GM12873 (cell line): ENCODE measurements around the gene SACS.
A peak's percentile ranks its signal among the peaks of the same experiment; 100 is the strongest.

Source experiments
- CTCF ChIP-seq: IDR thresholded peaks from 2 replicates; pipeline ENCODE4 v1.5.1; 2012; ENCODE audit warnings: low read depth, mild to moderate bottlenecking, moderate library complexity, low read length, control low read depth; ENCODE audit not compliant: insufficient read depth; ENCODE audit errors: missing control alignments

The SACS gene

GRCh38 chr13:23381866-23382265 is 51.6 kb downstream of the SACS start:
- no peak for TF ChIP-seq CTCF

GRCh38 chr13:23380534-23380933 is 53.0 kb downstream of the SACS start:
- no peak for TF ChIP-seq CTCF

- TF ChIP-seq CTCF = no peak
Measured at GRCh38 chr13:23377983-23378632, 55.4 kb downstream of the SACS start.

GRCh38 chr13:23377579-23377978 is 55.9 kb downstream of the SACS start:
- TF ChIP-seq CTCF = no peak

GRCh38 chr13:23375001-23375971 is 58.2 kb downstream of the SACS start:
- peak; percentile 29 for TF ChIP-seq CTCF

- TF ChIP-seq CTCF = no peak
Measured at GRCh38 chr13:23372264-23372906, 61.1 kb downstream of the SACS start.

GRCh38 chr13:23367907-23368306 is 65.6 kb downstream of the SACS start:
- no peak for TF ChIP-seq CTCF
